Measurements from ENCODE around the gene ZNF106.

ZNF106 gene

GRCh38 chr15:42490671-42491538, at the start of gene ZNF106:
Gene ZNF106, minus strand, starts transcription at chr15:42491141. Its CDS starts 18,852 bp downstream, at chr15:42472289.
- DNase-seq (ENCODE audit: low read depth in 2 of 2): peak; percentile 75 to 80

DNA sequence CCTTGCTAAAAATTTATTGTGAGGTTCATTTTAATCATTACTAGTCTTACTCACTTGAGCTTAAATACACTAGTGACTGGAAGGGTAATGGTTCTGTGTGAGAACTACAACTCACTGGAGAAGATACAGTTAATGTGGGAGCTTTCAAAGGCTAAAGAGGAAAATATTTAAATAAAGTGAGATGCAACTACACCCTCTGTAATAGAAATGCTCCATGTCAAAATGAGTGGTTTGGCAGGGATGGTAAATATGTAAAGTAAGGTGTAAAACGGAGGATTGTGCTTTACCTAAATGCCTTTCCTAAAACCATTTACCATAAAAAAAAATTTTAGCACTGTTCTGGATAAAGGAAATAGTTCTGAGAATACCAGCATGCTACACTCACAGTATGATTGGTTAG, 42.3 kb upstream of the ZNF106 start:
- DNase-seq (ENCODE audit: low read depth in 2 of 2): no peak

DNA sequence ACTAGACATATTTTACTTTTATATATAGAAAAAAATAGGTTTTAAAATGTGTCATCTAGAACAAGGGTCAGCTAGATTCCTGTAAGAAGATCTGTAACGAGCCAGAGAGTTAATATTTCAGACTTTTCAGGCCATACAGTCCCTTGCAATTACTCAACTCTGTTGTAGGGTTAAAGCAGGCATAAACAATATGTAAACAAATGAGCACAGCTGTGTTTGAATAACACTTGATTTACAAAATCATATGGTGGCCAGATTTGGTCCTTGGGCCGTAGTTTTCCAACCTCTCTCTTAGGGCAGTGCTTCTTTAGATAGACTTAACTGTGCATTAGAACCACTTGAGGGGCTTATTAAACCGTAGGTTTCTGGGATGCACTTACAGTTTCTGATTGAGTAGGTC, 38.0 kb upstream of the ZNF106 start:
- no peak for DNase-seq (ENCODE audit: low read depth in 2 of 2)

DNA sequence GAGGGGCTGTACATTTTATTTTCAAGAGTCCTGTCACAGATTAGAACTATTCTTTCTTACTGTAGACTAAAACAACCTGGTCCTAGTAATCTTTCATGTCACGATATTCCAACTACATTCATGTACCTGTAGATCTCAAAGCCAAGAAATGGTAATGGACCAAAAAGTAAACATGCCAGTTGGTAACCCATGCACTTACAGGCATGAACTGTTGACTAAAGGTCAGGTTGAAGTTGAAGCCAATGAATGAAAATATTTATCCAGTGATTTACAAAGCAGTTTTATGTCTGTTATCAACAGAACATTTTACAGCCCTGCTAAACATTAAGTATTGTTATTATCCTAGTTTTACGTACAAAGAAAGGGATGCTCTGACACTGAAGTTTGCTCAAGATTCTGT, 32.4 kb upstream of the ZNF106 start:
- no peak for DNase-seq (ENCODE audit: low read depth in 2 of 2)

DNA sequence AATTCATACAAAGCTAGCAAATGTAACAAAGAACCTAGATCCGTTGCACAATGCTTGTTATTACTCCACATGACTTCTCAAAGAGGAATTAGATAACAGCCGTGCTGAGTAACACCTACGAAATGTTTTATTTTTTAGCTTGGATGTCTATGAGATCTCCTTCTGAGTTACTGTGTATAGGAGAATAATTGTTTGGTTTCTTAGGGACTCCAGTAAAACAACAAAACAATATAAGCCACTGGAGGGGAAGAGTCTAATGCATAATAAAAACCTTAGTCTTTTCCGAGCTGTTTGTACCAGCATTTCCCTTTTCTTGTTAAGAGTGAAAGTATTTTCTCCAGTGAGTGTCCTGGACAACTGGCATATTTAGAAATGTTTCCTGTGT, 20.1 kb upstream of the ZNF106 start:
- DNase-seq (ENCODE audit: low read depth in 2 of 2): no peak

GRCh38 chr15:42510258-42511006, 19.5 kb upstream of the ZNF106 start:
- no peak for DNase-seq (ENCODE audit: low read depth in 2 of 2)

DNA sequence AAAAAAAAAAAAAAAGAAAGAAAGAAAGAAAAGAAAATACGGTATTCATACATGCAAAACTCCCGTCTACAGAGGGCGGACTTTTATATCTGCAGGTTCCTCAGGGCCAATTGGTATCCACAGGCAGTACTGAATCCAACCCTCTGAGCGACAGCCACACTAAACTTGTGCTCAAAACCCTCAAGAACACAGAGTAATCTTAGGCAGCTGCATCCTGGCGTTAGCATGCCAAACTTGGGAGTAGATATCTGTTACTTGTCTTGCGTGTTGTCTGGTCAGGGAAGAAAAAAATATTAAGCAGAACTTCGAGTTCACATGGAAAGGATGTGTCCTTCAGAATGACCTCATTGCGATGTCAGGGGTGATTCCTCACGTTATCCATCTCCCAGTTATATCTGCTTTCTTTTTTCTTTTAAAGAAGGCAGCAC, 17.3 kb upstream of the ZNF106 start:
- DNase-seq (ENCODE audit: low read depth in 2 of 2): no peak

GRCh38 chr15:42507514-42507913, 16.6 kb upstream of the ZNF106 start:
- DNase-seq (ENCODE audit: low read depth in 2 of 2): no peak

- no peak for DNase-seq (ENCODE audit: low read depth in 2 of 2)
These were observed 13.7 kb upstream of the ZNF106 start for GRCh38 chr15:42504631-42505030.

DNA sequence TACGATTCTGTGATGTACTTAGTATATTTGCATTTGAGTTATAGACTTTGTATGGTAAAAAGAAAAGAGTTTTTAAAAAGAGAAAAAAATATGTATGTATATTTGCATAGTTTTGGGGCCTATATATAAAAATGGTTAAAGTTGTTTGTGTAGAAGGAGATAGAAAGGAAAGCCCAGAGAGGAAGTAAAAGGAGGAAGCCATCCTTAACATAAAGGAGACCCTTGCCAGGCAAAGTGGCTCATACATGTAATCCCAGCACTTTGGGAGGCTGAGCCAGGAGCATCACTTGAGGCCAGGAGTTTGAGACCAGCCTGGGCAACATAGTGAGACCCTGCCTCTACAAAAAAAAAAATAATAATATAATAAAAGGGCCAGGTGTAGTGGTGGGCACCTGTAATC, 12.9 kb upstream of the ZNF106 start:
- no peak for DNase-seq (ENCODE audit: low read depth in 2 of 2)

GRCh38 chr15:42502477-42502876, 11.5 kb upstream of the ZNF106 start:
- no peak for DNase-seq (ENCODE audit: low read depth in 2 of 2)

DNA sequence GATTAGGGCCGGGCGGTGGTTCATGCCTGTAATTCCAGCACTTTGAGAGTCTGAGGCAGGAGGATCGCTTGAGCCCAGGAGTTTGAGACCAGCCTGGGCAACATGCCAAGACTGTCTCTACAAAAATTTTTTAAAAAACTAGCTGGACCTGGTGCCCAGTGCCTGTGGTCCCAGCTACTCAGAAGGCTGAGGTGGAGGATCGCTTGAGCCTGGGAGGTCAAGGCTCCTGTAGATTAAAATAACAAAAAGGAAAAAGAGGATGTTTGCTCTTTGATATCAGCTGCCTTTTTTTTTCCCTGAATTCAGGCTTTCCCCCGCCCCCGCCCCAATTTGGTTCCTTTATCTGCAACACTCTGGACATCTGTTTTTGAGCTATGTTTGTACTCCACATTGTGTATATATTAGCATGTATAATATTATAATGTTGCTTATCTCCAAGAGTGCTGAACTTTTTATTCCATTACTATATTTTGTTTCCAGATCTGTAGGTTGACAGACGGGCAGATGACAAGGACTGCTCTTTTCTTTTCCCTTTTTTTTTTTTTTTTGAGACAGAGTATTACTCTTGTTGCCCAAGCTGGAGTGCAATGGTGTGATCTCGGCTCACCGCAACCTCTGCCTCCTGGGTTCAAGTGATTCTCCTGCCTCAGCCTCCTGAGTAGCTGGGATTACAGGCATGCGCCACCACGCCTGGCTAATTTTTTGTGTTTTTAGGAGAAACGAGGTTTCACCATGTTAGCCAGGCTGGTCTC, 9.1 kb upstream of the ZNF106 start:
- DNase-seq (ENCODE audit: low read depth in 2 of 2): no peak

DNA sequence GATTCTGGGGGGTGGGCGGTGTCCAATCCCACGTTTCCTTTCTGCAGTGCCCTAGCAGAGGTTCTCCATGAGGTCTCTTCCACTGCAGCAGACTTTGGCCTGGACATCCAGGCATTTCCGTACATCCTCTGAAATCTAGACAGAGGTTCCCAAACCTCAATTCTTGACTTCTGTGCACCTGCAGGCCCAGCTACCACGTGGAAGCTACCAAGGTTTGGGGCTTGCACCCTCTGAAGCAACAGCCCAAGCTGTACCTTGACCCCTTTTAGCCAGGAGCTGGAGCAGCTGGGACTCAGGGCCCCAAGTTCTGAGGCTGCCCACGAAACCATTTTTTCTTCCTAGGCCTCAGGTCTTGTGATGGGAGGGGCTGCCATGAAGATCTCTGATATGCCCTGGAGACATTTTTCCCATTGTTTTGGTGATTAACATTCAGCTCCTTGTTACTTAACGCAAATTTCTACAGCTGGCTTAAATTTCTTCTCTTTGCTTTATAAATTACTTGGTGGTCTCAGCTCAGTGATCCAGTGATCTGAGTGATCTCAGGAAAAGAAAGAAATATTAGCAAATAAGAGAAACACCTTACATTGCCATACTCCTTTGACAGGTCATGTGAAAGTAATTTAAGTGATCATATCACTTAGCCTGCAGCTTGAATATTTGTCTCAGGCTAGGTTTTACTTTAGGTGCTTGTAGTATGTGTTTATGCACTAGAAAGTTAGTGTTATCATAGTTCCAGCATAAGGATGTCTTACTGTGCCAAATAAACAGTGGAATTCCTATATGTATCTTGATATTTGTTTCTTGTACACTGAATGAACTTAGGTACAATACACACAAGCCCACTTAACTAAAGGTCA, 7.5 kb upstream of the ZNF106 start:
- DNase-seq (ENCODE audit: low read depth in 2 of 2): no peak

DNA sequence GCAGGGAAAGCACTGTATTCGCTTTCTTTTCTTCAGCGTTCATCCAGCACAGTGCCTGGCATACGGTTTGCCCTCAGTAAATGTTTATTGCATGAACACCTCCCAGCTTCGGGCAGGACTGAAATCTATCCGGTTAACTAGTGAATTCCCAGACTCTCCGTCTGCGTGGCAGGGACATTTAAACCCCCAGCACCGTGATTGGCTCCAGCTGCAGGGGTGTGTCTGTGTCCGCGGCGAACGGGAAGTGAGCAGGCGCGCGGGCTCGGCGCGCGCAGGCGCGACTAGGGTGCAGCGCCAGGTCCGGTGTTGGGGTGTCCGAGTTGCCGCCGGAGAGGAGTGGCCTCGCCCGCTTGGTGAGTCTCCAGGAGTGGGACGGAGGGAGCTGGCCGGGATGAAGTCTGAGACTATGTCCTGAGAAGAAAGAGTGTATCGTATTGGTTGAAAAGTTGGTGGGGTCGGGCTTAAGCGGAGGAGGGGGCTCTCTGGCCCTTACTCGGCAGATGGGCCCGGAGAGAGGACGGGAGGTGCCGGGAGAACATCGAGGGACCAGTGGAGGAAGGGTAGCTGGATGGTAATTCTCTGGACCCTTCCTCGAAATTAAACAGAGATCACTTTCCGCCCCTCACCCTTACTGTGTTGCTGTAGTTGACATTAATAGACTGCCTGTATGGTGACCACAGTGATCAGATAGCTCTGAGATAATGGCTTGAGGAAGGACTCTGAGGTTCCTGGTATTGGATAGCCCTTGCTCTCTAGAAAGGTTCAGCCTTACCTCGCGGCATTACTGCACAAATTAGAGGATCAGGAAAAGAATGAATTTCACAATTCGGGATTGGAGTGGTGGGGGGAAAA, 4.6 kb upstream of the ZNF106 start, which contains the start of gene SNAP23:
SNAP23 (plus strand) TSS at position 274 of the 852 bp plus-strand sequence. CDS start 16,213 bp downstream, outside the sequence.
- DNase-seq (ENCODE audit: low read depth in 2 of 2): peak; percentile 72 to 73

- no peak for DNase-seq (ENCODE audit: low read depth in 2 of 2)
These were observed 4.0 kb upstream of the ZNF106 start for GRCh38 chr15:42494998-42495360.

- no peak for DNase-seq (ENCODE audit: low read depth in 2 of 2)
These were observed 2.7 kb upstream of the ZNF106 start for GRCh38 chr15:42493679-42494078.

DNA sequence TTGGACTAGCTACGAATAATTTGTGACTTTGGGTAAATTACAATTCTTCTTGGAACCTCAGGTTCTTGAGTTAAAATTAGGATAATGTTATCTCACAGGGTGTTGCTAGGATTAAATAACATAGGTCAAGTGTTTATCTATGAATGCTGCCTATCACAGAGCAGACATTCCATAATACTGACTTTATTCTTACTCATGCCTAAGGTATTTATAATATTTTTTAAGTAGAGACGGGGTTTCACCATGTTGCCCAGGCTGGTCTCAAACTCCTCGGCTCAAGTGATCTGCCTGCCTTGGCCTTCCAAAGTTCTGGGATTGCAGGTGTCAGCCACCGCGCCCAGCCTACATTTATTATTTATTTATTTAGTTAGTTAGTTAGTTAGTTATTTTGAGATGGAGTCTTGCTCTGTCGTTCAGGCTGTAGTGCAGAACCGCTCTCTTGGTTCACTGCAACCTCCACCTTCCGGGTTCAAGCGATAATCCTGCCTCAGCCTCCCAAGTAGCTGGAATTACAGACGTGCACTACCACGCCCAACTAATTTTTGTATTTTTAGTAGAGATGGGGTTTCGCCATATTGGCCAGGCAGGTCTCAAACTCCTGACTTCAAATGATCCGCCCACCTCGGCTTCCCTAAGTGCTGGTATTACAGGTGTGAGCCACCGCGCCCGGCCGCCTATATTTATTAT, 741 bp upstream of the ZNF106 start:
- DNase-seq (ENCODE audit: low read depth in 2 of 2): no peak

DNA sequence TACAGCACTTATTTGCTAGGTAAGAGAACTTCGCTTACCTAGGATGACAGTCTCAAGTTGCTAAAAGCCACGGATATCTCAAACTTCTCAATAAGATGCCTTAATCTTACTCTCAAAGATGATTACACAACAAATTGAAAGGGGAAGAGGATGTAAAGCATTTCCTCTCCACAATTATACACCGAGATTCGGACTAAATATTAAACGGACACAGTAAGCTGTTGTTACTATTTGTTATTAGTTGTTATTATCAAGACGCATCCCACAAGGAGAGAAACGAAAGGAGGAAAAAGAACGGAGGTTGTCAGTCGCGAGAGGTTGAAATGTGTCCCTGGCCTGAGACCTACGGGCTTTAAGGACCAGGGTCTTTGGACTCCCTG, 660 bp downstream of the ZNF106 start:
- no peak for DNase-seq (ENCODE audit: low read depth in 2 of 2)

GRCh38 chr15:42483677-42484076, 7.3 kb downstream of the ZNF106 start:
- DNase-seq (ENCODE audit: low read depth in 2 of 2): no peak

DNA sequence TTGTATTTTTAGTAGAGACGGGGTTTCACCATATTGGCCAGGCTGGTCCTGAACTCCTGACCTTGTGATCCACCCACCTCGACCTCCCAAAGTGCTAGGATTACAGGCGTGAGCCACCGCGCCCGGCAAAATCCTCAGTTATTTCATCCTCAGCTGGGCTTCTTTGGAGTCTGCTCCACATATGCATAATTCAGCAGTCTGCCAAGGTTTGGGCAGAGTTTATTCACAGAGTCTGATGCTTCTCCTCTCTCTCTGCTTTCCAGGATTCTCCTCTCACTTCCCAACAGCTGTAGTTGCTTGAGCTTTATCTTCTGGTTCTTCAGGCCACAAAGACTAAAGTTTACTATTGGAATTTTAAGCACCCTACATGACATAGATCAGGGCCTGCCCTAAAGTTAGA, 8.2 kb downstream of the ZNF106 start:
- no peak for DNase-seq (ENCODE audit: low read depth in 2 of 2)
